Suprapubic skin (tissue), 3 donors: ENCODE measurements around the gene FAM120B.

Experiments
- CTCF ChIP-seq, 2 donors: fragments of 200-600 bp in 1 of 2; fragments of 450-650 bp in 1 of 2; sonication (generic) in 1 of 2; IDR thresholded peaks; one replicate each; pipeline ENCODE4 v1.5.1; 2016 to 2019; ENCODE audit warnings: antibody characterized with exemption in 2 of 2, mild to moderate bottlenecking in 1 of 2, moderate library complexity in 1 of 2
- EP300 ChIP-seq: sonication (generic); formaldehyde crosslinking; IDR thresholded peaks from one replicate; pipeline ENCODE4 v1.6.1; 2017; ENCODE audit warnings: antibody characterized with exemption

- TF ChIP-seq EP300 (no peak), CTCF (IDR thresholded peaks at IDR 0.05) (no peak)
These were observed 25.9 kb upstream of the FAM120B start for GRCh38 chr6:170280689-170281045.
